ENCODE results near the gene PVALB.

DNA sequence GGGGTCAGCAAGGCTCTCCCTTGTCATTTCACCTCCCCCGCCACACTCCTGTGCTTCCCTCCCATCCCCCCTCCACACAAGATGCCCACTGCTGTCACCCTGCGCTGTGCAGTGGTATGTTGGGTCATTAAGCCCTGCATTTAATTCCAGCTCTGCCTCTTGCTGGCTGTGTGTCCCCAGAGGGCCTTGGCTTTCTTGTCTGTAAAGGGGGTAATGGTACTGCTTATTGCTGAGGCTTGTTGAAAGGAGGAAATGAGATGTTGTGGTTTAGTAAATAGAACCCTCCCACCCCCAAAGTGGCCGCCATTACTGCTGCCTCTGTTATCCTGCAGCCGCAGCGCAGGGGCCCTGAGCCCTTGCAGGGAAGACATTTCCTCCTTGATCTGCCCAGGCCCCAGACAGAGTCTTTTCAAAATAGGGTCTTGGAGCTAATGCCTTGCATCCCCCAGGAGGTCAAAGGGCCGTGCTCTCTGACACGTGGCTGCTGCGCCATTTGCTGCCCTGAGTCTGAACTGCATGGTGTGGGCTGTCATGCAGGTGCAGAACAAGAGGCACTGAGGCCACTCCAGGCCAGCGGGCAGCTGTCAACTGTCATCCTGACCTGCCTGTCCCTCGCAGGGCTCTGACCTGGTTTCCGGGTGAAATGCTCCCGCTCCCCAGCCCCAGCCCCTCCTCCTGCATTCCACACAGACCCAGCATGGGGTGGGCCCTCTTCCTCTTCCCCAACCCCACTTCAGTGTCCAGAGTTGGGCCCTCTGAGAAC lies 18.7 kb downstream of the PVALB start:
- TF ChIP-seq, protein P1, sequence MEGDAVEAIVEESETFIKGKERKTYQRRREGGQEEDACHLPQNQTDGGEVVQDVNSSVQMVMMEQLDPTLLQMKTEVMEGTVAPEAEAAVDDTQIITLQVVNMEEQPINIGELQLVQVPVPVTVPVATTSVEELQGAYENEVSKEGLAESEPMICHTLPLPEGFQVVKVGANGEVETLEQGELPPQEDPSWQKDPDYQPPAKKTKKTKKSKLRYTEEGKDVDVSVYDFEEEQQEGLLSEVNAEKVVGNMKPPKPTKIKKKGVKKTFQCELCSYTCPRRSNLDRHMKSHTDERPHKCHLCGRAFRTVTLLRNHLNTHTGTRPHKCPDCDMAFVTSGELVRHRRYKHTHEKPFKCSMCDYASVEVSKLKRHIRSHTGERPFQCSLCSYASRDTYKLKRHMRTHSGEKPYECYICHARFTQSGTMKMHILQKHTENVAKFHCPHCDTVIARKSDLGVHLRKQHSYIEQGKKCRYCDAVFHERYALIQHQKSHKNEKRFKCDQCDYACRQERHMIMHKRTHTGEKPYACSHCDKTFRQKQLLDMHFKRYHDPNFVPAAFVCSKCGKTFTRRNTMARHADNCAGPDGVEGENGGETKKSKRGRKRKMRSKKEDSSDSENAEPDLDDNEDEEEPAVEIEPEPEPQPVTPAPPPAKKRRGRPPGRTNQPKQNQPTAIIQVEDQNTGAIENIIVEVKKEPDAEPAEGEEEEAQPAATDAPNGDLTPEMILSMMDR (conservative IDR thresholded peaks at IDR 0.05; ENCODE audit: low read length) = no peak
- no peak for TF ChIP-seq EZH2phosphoT487 (IDR thresholded peaks at IDR 0.05; ENCODE audit: borderline replicate concordance, low read depth, low read length)

Data from OCI-LY7 (cell line).